Activated T-helper 1 cell treated with anti-CD3 and anti-CD28 coated beads, Interleukin-12 subunit alpha, Interleukin-12 subunit beta, Interleukin-2, Interleukin-4 antibody, amounts not matched to agents 30 ng/mL and 10 ng/mL and 1 ng/mL, durations not matched to agents 14 hours and 24 hours and 36 hours (primary cell): Measurements from ENCODE around the gene LIMCH1. TPM values are rescaled to one million over a fixed set of nuclear protein-coding genes. Genes with fewer than 3 reads are reported as not detected.

Experiments used
- DNase-seq: peaks from one replicate; pipeline ENCODE4 v3.0.0; 2021; ENCODE audit warnings: low spot score
- H3K27ac Mint-ChIP-seq: one replicate; pipeline ENCODE4 v1.8.0; 2021; ENCODE audit warnings: mild to moderate bottlenecking, mixed read lengths
- H3K27me3 Mint-ChIP-seq: one replicate; pipeline ENCODE4 v1.8.0; 2022; ENCODE audit warnings: mild to moderate bottlenecking, moderate library complexity, mixed read lengths; ENCODE audit not compliant: insufficient read depth
- H3K36me3 Mint-ChIP-seq: one replicate; pipeline ENCODE4 v1.8.0; 2021; ENCODE audit warnings: low read depth, mixed read lengths
- H3K4me1 Mint-ChIP-seq: one replicate; pipeline ENCODE4 v1.8.0; 2021; ENCODE audit warnings: low read depth, mixed read lengths
- H3K4me3 Mint-ChIP-seq: one replicate; pipeline ENCODE4 v1.8.0; 2021; ENCODE audit warnings: mild to moderate bottlenecking, moderate library complexity, mixed read lengths
- H3K9me3 Mint-ChIP-seq: one replicate; pipeline ENCODE4 v1.8.0; 2021; ENCODE audit warnings: mixed read lengths
- intact Hi-C: fragments of 100-400 bp; cut with micrococcal nuclease; formaldehyde crosslinking; loops from one replicate; pipeline ENCODE4 v1.15.1; 2024
- total RNA-seq: library from RNA; stranded (reverse); gene quantifications from 2 replicates; pipeline ENCODE4 v1.2.3, GENCODE V29; 2022

The LIMCH1 gene
- total RNA-seq, 1 donor from 2014 or later = not detected

- Mint-ChIP-seq H3K36me3 (no peaks in the 10 kb centered on the region), H3K27ac (no peak overlapping the region), H3K27me3 (no peaks in the 10 kb centered on the region), H3K9me3 (no peaks in the 10 kb centered on the region), H3K4me3 (no peak overlapping the region), H3K4me1 (no peaks in the 10 kb centered on the region)
- intact Hi-C loops = no loop called here
- no peak for DNase-seq
These were observed 65.0 kb downstream of the LIMCH1 start for GRCh38 chr4:41602886-41603498.

GRCh38 chr4:41609851-41610250 is 71.9 kb downstream of the LIMCH1 start:
- H3K9me3 Mint-ChIP-seq = no peaks in the 10 kb centered on the region
- H3K4me3 Mint-ChIP-seq = no peak overlapping the region
- H3K4me1 Mint-ChIP-seq = no peaks in the 10 kb centered on the region
- H3K27me3 Mint-ChIP-seq = no peaks in the 10 kb centered on the region
- H3K27ac Mint-ChIP-seq = no peak overlapping the region
- H3K36me3 Mint-ChIP-seq = no peaks in the 10 kb centered on the region
- intact Hi-C loops = no loop called here
- no peak for DNase-seq

GRCh38 chr4:41610474-41610873 is 72.5 kb downstream of the LIMCH1 start:
- Mint-ChIP-seq H3K36me3 (no peaks in the 10 kb centered on the region), H3K27me3 (no peaks in the 10 kb centered on the region), H3K9me3 (no peaks in the 10 kb centered on the region), H3K27ac (no peak overlapping the region), H3K4me1 (no peaks in the 10 kb centered on the region), H3K4me3 (no peak overlapping the region)
- intact Hi-C loops = no loop called here
- DNase-seq = no peak

GRCh38 chr4:41611124-41611838 is 73.3 kb downstream of the LIMCH1 start:
- intact Hi-C loops = no loop called here
- no peaks in the 10 kb centered on the region for H3K36me3 Mint-ChIP-seq
- H3K9me3 Mint-ChIP-seq = no peaks in the 10 kb centered on the region
- H3K27me3 Mint-ChIP-seq = no peaks in the 10 kb centered on the region
- H3K27ac Mint-ChIP-seq = no peak overlapping the region
- H3K4me3 Mint-ChIP-seq = no peak overlapping the region
- H3K4me1 Mint-ChIP-seq = no peaks in the 10 kb centered on the region
- no peak for DNase-seq

- Mint-ChIP-seq H3K9me3 (no peaks in the 10 kb centered on the region), H3K4me1 (no peaks in the 10 kb centered on the region), H3K4me3 (no peak overlapping the region), H3K27ac (no peak overlapping the region), H3K36me3 (no peaks in the 10 kb centered on the region), H3K27me3 (no peaks in the 10 kb centered on the region)
- no peak for DNase-seq
- intact Hi-C loops = no loop called here
These were observed 74.2 kb downstream of the LIMCH1 start for GRCh38 chr4:41611881-41612871.

- H3K27me3 Mint-ChIP-seq = no peaks in the 10 kb centered on the region
- H3K4me3 Mint-ChIP-seq = no peak overlapping the region
- no peaks in the 10 kb centered on the region for H3K9me3 Mint-ChIP-seq
These were observed 75.4 kb downstream of the LIMCH1 start for GRCh38 chr4:41613386-41613785.

GRCh38 chr4:41613821-41614220 is 75.9 kb downstream of the LIMCH1 start:
- no peak for DNase-seq
- Mint-ChIP-seq H3K9me3 (no peaks in the 10 kb centered on the region), H3K36me3 (no peaks in the 10 kb centered on the region), H3K4me1 (no peaks in the 10 kb centered on the region), H3K27me3 (no peaks in the 10 kb centered on the region), H3K27ac (no peak overlapping the region), H3K4me3 (no peak overlapping the region)
- intact Hi-C loops = no loop called here

More at GRCh38 chr4:41613386-41613785, 75.4 kb downstream of the LIMCH1 start:
- no peak for DNase-seq
- Mint-ChIP-seq H3K27ac (no peak overlapping the region), H3K4me1 (no peaks in the 10 kb centered on the region), H3K36me3 (no peaks in the 10 kb centered on the region)
- intact Hi-C loops = no loop called here

- Mint-ChIP-seq H3K9me3 (no peaks in the 10 kb centered on the region), H3K4me3 (no peak overlapping the region), H3K27ac (no peak overlapping the region)
These were observed 76.6 kb downstream of the LIMCH1 start for GRCh38 chr4:41614519-41614918.

GRCh38 chr4:41619161-41619560 is 81.2 kb downstream of the LIMCH1 start:
- Mint-ChIP-seq H3K9me3 (no peaks in the 10 kb centered on the region), H3K36me3 (no peaks in the 10 kb centered on the region), H3K4me1 (no peaks in the 10 kb centered on the region), H3K27me3 (no peaks in the 10 kb centered on the region), H3K4me3 (no peak overlapping the region), H3K27ac (no peak overlapping the region)
- no peak for DNase-seq
- intact Hi-C loops = no loop called here

More at GRCh38 chr4:41614519-41614918, 76.6 kb downstream of the LIMCH1 start:
- Mint-ChIP-seq H3K36me3 (no peaks in the 10 kb centered on the region), H3K27me3 (no peaks in the 10 kb centered on the region), H3K4me1 (no peaks in the 10 kb centered on the region)
- no peak for DNase-seq
- intact Hi-C loops = no loop called here

GRCh38 chr4:41620594-41621256 is 82.8 kb downstream of the LIMCH1 start:
- no peak for DNase-seq
- no peaks in the 10 kb centered on the region for H3K9me3 Mint-ChIP-seq
- no peaks in the 10 kb centered on the region for H3K36me3 Mint-ChIP-seq
- no peaks in the 10 kb centered on the region for H3K27me3 Mint-ChIP-seq
- intact Hi-C loops = no loop called here
- H3K4me1 Mint-ChIP-seq = no peaks in the 10 kb centered on the region
- no peak overlapping the region for H3K4me3 Mint-ChIP-seq
- no peak overlapping the region for H3K27ac Mint-ChIP-seq

- no peaks in the 10 kb centered on the region for H3K9me3 Mint-ChIP-seq
- no peak overlapping the region for H3K4me3 Mint-ChIP-seq
- no peaks in the 10 kb centered on the region for H3K36me3 Mint-ChIP-seq
- intact Hi-C loops = no loop called here
- no peaks in the 10 kb centered on the region for H3K4me1 Mint-ChIP-seq
- H3K27me3 Mint-ChIP-seq = peaks cover 2% of the 10 kb centered on the region
- DNase-seq = no peak
- H3K27ac Mint-ChIP-seq = no peak overlapping the region
These were observed 84.8 kb downstream of the LIMCH1 start for GRCh38 chr4:41622787-41623186.

GRCh38 chr4:41624765-41625164 is 86.8 kb downstream of the LIMCH1 start:
- no peaks in the 10 kb centered on the region for H3K9me3 Mint-ChIP-seq
- DNase-seq = no peak
- H3K4me1 Mint-ChIP-seq = no peaks in the 10 kb centered on the region
- peaks cover 2% of the 10 kb centered on the region for H3K27me3 Mint-ChIP-seq
- intact Hi-C loops = no loop called here
- H3K36me3 Mint-ChIP-seq = no peaks in the 10 kb centered on the region
- H3K27ac Mint-ChIP-seq = no peak overlapping the region
- H3K4me3 Mint-ChIP-seq = no peak overlapping the region
